GM18520 (cell line): ENCODE data around the gene NUP210.

ENCODE experiments used
- ATAC-seq: cut with Tn5 transposase; IDR thresholded peaks from one replicate; pipeline ENCODE4 v1.9.1; 2021; ENCODE audit not compliant: unreplicated experiment

NUP210 gene

GRCh38 chr3:13352621-13353131 lies 67.4 kb downstream of the NUP210 start:
- no peak for ATAC-seq

- no peak for ATAC-seq
Measured at GRCh38 chr3:13349823-13350222, 70.3 kb downstream of the NUP210 start.

- ATAC-seq, result no peak
Measured at GRCh38 chr3:13348661-13349396, 71.3 kb downstream of the NUP210 start.

GRCh38 chr3:13348100-13348499 lies 72.0 kb downstream of the NUP210 start:
- ATAC-seq, result no peak

GRCh38 chr3:13347390-13347950 lies 72.7 kb downstream of the NUP210 start:
- no peak for ATAC-seq

- no peak for ATAC-seq
Measured at GRCh38 chr3:13346481-13347389, 73.4 kb downstream of the NUP210 start.

- ATAC-seq, result no peak
Measured at GRCh38 chr3:13345772-13346171, 74.3 kb downstream of the NUP210 start.

GRCh38 chr3:13345284-13345683 lies 74.8 kb downstream of the NUP210 start:
- no peak for ATAC-seq

- no peak for ATAC-seq
Measured at GRCh38 chr3:13344663-13345062, 75.5 kb downstream of the NUP210 start.

GRCh38 chr3:13343601-13344000 lies 76.5 kb downstream of the NUP210 start:
- no peak for ATAC-seq

GRCh38 chr3:13341229-13341905 lies 78.8 kb downstream of the NUP210 start:
- ATAC-seq, result no peak

GRCh38 chr3:13339833-13340232 lies 80.3 kb downstream of the NUP210 start:
- ATAC-seq, result no peak

GRCh38 chr3:13338996-13339395 lies 81.1 kb downstream of the NUP210 start:
- ATAC-seq, result no peak

- no peak for ATAC-seq
Measured at GRCh38 chr3:13338231-13338630, 81.9 kb downstream of the NUP210 start.

- ATAC-seq, result no peak
Measured at GRCh38 chr3:13336592-13336991, 83.5 kb downstream of the NUP210 start.

- no peak for ATAC-seq
Measured at GRCh38 chr3:13335503-13335902, 84.6 kb downstream of the NUP210 start.

GRCh38 chr3:13335059-13335458 lies 85.1 kb downstream of the NUP210 start:
- no peak for ATAC-seq

GRCh38 chr3:13333236-13333897 lies 86.8 kb downstream of the NUP210 start:
- no peak for ATAC-seq

GRCh38 chr3:13332740-13333139 lies 87.4 kb downstream of the NUP210 start:
- ATAC-seq, result no peak

- ATAC-seq, result peak; percentile 90
Measured at GRCh38 chr3:13332158-13332557, 88.0 kb downstream of the NUP210 start.
